ENCODE results near the gene ROBO1. TPM values are rescaled to one million over a fixed set of nuclear protein-coding genes. Genes with fewer than 3 reads are reported as not detected.

Gene ROBO1
- total and polyA plus RNA-seq, 2 of the 8 experiments (the other 6 are each of a cell fraction or from before 2014, with no cell fraction given), result 51.4 to 91.0 TPM

GRCh38 chr3:79414806-79415205 is 353.0 kb downstream of the ROBO1 start:
- Histone ChIP-seq H3K56ac (replicated peaks; ENCODE audit: insufficient read length, low read depth, low read length) (no peak overlapping the region), H2AK5ac (ENCODE audit: low read depth, low read length) (no peak overlapping the region), H4K91ac (replicated peaks; ENCODE audit: insufficient read length, low read length) (no peak overlapping the region), H3K18ac (ENCODE audit: extremely low read depth, low read length) (no peak overlapping the region), H3K4me2 (ENCODE audit: insufficient read depth in 1 of 2, low read depth in 2 of 2, low read length in 2 of 2) (no peak overlapping the region), H3K4me3 (ENCODE audit: extremely low read depth in 1 of 4, insufficient read depth in 2 of 4, low read depth in 3 of 4, low read length in 4 of 4) (no peak overlapping the region), H4K20me1 (replicated peaks in 1 of 2; ENCODE audit: control insufficient read depth in 1 of 2, insufficient read depth in 2 of 2, low read length in 2 of 2) (no peaks in the 10 kb centered on the region), H3K23ac (ENCODE audit: insufficient read length) (peak overlapping the region; percentile 9), H3K36me3 (ENCODE audit: control insufficient read depth in 2 of 4, insufficient read depth in 4 of 4, low read length in 3 of 4) (no peaks in the 10 kb centered on the region), H3K4me1 (replicated peaks in 1 of 4; ENCODE audit: control insufficient read depth in 3 of 4, insufficient read depth in 4 of 4, low read length in 3 of 4) (no peaks in the 10 kb centered on the region), H3K79me1 (ENCODE audit: low read depth, low read length) (no peaks in the 10 kb centered on the region), H3K79me2 (ENCODE audit: control insufficient read depth in 1 of 2, insufficient read depth in 2 of 2, low read length in 2 of 2) (no peaks in the 10 kb centered on the region), H4K8ac (ENCODE audit: extremely low read depth, insufficient read depth, low read length) (no peak overlapping the region), H2AFZ (ENCODE audit: low read length) (no peak overlapping the region), H3K9ac (replicated peaks in 1 of 4; ENCODE audit: extremely low read depth in 1 of 4, low read depth in 3 of 4, low read length in 3 of 4) (no peak overlapping the region), H2BK20ac (ENCODE audit: low read length) (no peak overlapping the region), H3K23me2 (ENCODE audit: low read depth, low read length) (no peaks in the 10 kb centered on the region), H2BK5ac (ENCODE audit: low read depth, low read length) (no peak overlapping the region), H2BK12ac (ENCODE audit: low read depth, low read length) (no peak overlapping the region), H3K4ac (replicated peaks; ENCODE audit: insufficient read length, low read depth, low read length) (no peak overlapping the region), H3K27me3 (replicated peaks in 1 of 4; ENCODE audit: control insufficient read depth in 3 of 4, extremely low read depth in 1 of 4, insufficient read depth in 3 of 4, low read length in 3 of 4) (no peaks in the 10 kb centered on the region), H2BK15ac (ENCODE audit: low read length) (no peak overlapping the region), H3K27ac (ENCODE audit: low read depth, low read length) (no peak overlapping the region), H4K5ac (ENCODE audit: insufficient read length, low read depth, low read length) (no peak overlapping the region), H3K14ac (ENCODE audit: insufficient read length) (no peak overlapping the region), H2BK120ac (replicated peaks; ENCODE audit: low read depth, low read length) (no peak overlapping the region), H3K9me3 (ENCODE audit: insufficient read depth in 2 of 2, low read depth in 1 of 2, low read length in 1 of 2) (no peaks in the 10 kb centered on the region)
- FAIRE-seq (no peak), DNase-seq (ENCODE audit: low read depth in 1 of 2, low spot score in 2 of 2) (no peak)
- ChIA-PET CTCF (ENCODE audit: partially characterized antibody) (no interaction called here), POLR2A (ENCODE audit: partially characterized antibody) (no interaction called here)
- WGBS, 2 experiments (ENCODE audit: extremely low coverage in 1 of 2, insufficient coverage in 1 of 2, insufficient read length in 1 of 2, insufficient replicate concordance in 2 of 2, low coverage in 1 of 2, low lambda C conversion rate in 2 of 2, missing lambda C conversion rate in 1 of 2), result 91% methylated on average over 3 of the region's 3 CpGs; no CpG with 5 or more reads in 1 of the 2 experiments
- TF ChIP-seq RFX5 (IDR thresholded peaks at IDR 0.05; ENCODE audit: borderline replicate concordance, low read depth, low read length) (no peak), ZNF274 (IDR thresholded peaks at IDR 0.05; ENCODE audit: borderline replicate concordance, extremely low read depth, low read length) (no peak), HDAC6 (IDR thresholded peaks at IDR 0.05; ENCODE audit: low read depth, low read length) (no peak)
